ENCODE measurements around the gene ST8SIA1.

DNA sequence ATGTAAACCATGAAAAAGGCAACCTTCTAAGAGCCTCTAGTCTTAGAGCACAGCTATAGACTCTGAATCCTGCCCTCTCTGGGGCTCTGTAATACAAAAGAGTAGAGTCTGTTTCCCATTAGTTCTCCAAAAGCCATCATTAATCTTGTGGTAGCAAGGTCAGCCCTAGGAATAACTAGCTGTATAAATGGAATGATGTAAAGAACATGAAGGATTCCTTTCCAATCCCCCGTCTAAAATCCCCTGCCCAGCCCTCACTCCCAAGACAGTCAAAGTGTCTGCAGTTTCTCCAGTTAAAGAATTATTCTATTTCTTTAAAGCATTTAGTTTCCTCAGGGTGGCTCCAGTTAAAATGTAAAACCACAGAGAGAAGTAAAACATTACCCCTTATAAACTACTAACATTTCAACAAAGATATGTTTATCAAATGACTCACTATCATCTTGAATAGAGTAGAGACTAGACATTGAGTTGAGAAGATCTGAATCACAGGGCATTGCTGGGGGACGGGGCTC lies 104.2 kb downstream of the ST8SIA1 start:
- TF ChIP-seq, protein P1, sequence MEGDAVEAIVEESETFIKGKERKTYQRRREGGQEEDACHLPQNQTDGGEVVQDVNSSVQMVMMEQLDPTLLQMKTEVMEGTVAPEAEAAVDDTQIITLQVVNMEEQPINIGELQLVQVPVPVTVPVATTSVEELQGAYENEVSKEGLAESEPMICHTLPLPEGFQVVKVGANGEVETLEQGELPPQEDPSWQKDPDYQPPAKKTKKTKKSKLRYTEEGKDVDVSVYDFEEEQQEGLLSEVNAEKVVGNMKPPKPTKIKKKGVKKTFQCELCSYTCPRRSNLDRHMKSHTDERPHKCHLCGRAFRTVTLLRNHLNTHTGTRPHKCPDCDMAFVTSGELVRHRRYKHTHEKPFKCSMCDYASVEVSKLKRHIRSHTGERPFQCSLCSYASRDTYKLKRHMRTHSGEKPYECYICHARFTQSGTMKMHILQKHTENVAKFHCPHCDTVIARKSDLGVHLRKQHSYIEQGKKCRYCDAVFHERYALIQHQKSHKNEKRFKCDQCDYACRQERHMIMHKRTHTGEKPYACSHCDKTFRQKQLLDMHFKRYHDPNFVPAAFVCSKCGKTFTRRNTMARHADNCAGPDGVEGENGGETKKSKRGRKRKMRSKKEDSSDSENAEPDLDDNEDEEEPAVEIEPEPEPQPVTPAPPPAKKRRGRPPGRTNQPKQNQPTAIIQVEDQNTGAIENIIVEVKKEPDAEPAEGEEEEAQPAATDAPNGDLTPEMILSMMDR (IDR thresholded peaks at IDR 0.05; ENCODE audit: insufficient read depth, low read depth, low read length) = no peak
- TF ChIP-seq EZH2 (IDR thresholded peaks at IDR 0.05; ENCODE audit: insufficient read depth, low read length) = no peak
